NCI-H128 (cell line): Measurements from ENCODE around the gene NECAB2.
A peak's percentile ranks its signal among the peaks of the same experiment; 100 is the strongest.

ENCODE experiments used
- DNase-seq: peaks from one replicate; lab custom pipeline; 2025; ENCODE audit not compliant: unreplicated experiment; lab: John Stamatoyannopoulos, UW

NECAB2 gene

DNA sequence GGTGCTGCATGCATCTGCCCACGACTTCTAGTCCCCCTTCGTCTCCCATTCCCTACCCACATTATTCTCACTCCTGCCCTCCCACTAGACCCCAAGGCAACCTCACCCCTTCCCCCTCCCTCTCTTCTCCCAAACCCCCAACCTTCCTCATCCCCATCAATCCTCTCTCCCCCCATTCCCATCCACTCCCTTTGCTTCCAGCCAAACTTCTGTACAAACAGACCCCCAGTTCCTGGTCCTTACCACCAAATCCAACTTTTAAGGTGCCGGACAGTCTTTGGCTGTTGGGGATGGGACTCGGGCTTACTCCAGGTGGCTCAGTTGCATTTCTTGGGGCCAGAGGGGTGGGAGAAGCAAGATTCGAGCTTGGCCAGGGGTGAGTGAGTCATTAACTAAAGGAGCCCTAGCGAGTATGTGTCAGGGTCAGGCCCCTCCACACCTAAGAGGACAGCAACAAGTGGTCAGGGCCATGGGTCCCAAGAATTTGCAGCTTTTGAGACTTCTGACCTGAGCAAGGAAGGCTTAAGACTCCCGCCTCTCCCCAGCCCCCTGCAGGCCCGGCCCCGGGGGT lies 74.3 kb downstream of the NECAB2 start, which contains the start of gene SLC38A8:
SLC38A8 (minus strand) TSS at position 488 of the 571 bp plus-strand sequence. CDS start 638 bp downstream, outside the sequence.
- no peak for DNase-seq

DNA sequence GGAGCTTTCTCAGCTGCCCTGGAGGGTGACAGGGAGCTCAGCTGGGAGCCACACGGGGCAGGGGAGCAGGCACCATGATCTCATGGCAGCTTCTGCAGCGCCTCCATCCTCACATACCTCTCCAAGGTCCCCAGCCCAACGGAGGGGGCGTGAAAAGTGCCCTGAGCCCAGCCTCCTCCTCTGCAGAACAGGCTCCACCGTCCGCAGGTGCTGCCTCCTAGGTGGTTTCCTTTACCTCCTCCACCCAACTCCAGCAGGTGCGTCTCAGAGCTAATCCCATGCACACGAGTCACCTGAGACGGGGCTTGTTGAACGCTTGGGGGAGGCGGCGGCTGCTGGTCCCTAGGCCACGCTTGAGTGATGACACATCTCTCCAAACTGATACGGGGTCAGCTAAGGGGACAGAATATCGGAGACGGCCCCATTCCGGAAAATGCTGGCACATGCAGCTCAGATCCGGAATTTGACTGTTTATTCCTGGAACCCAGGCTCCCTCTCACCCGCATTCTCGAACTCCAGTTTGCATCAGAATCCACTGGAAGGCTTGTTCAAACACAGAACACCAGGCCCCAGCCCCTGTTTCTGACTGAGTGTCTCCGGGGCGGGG lies 74.9 kb downstream of the NECAB2 start:
- peak; percentile 49 for DNase-seq

DNA sequence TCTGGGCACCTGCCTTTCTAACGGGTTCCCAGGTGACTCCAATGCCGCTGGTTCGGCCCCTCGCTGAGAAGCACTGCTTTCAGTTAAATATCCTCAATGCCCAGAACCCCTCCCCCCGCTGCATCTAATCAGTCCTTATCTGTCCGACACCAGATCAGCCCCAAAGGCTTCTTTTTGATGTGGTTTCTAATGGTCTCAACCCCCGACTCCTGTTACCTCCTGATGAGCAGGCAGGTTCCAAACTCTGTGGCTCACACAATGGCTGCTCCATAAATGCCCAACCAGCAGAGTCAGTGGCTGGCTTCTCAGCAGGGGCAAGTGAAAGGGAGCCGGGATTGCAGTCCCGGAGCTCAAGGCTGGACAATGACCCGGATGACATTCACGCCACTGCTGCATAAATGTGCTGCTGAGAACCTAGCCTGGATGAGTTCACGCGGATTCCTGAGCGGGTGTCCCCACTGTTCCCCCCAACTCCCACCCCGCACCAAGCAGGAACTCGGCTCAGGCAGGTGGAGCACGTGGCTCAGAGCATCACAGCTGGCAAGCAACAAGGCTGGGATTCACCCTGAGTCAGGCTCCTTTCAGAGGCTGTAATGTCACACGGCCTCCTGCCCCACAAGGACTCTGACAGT lies 75.6 kb downstream of the NECAB2 start:
- no peak for DNase-seq

DNA sequence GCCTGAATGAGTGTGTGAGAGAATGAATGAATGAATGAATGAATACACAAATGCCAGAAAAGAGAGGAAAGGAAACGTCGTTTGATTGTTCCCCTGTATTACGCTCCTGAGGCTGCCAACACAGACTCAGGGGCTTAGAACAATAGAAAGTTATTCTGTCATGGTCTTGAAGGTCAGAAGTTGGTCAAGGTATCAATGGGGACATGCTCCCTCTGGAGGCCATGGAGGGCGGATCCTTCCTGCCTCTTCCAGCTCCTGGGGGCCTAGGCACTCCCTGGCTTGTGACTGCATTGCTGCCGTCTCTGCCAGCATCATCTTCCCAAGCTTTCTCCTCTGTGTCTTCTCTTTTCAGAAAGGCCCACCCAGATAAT lies 76.1 kb downstream of the NECAB2 start:
- no peak for DNase-seq

DNA sequence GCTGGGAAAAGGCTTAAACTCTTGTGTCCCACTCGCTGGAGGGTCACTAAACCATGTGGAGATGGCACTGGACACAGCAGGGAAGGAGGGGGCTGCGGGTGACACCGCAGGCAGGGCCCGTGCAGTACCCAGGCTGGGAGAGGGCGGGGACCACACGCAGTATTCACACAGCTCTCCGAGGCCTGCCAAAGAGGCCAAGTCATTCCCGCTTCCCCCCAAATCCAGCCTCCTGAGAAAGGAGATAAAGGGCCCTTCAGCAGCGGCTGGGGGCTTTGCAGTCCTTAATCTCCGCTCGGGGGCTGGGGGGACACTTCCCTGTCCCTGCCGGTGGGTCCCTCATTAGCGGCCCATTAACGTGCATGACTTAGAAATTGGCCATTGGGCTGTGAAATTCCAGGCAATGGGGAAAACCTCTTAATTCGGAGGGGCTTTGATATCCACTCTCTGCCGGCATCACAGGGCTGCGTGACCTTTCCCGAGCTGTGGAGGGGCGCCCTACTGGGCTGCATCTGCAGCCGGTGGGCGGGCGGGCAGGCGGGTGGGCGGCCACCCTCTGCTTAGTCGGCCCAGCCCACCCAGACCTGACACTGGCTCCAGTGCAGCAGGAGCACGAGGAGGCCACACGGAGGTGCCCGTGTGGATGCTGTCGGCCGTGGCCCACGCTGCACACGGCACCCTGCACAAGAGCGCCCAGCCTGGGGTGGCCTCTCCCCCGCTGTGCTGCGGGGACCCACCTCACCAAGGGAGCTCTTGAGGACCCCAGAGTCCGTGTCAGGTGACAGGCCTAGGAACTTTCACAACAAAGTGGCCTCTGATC lies 77.2 kb downstream of the NECAB2 start:
- no peak for DNase-seq

DNA sequence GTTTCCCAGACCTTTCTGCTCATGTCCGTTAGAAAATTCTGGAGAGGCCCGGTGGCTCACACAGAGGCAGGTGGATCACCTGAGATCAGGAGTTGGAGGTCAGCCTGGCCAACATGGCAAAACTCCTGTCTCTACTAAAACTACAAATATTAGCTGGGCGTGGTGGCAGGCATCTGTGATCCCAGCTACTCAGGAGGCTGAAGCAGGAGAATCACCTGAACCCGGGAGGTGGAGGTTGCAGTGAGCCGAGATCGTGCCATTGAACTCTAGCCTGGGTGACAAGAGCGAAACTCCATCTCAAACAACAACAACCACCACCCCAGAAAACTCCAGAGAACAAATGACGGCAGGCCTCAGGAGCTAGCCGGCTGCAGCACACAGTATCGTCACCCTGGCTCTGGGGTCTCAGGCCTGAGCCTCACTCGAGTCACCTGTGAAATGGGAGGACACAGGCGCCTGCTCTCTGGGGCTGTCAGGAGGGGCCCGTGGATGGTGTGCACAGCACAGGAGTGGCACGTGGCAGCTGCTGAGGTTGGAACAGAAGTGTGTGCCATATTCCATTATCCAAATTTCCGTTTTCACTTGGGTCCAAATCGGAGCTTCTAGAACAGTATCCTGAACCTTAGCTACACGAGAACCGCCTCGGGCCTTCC lies 77.9 kb downstream of the NECAB2 start:
- DNase-seq = no peak

DNA sequence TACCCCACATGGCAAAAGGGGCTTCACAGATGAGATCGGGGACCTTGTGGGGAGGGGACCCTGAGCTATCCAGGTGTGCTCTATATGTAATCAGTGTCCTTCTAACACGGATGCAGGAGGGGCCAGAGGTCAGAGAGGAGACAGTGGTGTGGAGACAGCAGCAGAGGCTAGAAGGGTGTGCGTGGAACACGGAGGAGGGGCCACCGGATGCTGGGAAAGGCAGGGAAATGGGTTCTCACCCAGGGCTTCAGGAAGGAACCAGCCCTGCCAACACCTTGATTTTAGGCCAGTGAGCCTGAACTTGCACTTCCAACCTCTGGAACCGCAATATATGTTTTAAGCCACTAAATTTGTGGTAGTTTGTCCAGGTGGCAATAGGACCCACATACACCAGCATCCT lies 79.2 kb downstream of the NECAB2 start:
- no peak for DNase-seq

DNA sequence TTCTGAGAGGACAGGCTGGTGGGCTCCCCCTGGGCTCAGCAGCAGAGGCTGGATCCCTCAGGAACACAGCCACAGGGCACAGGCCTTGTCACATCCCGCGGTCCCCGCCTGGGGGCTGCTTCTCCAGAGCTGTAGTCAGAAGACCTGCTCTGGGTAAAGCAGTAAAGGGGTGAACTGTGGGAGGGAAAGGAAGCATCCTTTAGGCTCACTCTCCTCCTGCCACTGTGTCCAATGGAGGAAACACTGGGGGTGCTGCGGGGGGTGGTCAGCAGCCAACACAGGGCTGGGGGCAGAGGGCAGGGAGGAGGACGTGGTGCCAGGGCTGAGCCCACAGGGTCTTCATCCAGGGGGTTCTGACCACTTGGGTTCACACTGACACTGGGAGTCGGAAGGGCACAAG lies 79.6 kb downstream of the NECAB2 start:
- DNase-seq = no peak

DNA sequence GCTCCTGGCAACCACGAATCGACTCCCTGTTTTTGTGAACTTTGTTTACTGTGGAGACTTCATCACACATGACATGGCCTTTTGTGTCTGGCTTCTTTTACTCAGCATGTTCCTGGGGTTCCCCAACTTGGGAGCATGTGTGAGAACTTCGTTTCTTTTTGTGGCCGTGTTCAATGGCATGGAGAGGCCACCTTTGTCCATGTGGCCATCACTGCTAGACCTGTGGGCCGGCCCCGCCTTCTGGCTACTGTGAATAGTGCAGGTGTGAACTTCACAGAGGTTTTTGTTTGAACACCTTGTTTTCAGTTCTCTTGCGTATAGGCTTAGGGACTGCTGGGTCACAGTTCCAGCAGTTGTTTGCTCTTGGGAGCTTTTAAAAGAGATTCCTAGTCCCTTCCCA lies 80.2 kb downstream of the NECAB2 start:
- no peak for DNase-seq

DNA sequence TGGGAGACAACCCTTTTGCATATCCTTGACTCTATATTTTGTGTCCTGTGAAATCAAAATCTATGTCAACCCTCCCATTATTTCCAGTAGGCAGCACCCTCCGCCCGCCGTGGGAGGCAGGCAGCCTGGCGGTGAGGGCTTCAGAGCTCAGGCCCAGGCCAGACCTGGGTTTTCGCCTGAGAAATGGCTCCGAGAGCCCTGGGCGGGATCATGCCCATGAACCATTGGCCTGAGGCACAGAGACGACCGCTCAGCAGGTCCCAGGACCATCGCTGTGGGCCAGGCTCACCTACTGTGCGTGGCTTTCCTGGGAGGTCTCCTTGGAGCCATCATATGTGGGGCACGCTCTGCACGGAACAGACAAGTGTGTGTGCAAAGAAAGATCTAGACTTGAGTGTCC lies 80.8 kb downstream of the NECAB2 start:
- DNase-seq = no peak

DNA sequence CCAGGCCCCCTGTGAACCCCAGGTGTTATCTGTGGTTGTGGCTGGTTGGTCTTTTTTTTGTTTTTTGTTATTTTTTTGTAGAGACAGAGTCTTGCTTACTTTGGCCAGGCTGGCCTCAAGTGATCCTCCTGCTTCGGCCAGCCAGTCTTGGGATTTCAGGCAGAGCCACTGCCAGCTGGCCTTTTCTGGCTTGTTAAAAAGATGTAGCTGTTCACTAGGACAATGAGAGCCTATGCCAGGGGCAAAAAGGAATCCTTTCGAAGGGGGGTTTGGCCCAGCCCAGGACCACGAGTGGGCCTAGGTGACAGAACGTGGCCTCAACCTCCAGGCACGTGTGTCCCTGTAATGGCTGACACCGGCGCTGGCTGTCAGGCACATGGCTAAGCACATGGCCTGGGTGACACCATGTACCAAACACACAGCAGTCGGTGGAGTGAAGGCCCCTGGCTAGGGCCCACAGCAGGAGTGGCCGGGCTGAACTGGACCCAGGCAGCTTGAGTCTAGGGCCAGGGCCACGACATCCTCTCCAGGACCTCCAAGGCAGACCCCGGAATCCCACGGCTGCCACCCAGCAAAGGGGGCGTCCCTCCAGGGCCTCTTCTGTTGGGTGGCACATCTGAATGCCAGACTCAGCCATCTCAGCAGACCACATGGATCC lies 81.5 kb downstream of the NECAB2 start:
- DNase-seq = no peak

DNA sequence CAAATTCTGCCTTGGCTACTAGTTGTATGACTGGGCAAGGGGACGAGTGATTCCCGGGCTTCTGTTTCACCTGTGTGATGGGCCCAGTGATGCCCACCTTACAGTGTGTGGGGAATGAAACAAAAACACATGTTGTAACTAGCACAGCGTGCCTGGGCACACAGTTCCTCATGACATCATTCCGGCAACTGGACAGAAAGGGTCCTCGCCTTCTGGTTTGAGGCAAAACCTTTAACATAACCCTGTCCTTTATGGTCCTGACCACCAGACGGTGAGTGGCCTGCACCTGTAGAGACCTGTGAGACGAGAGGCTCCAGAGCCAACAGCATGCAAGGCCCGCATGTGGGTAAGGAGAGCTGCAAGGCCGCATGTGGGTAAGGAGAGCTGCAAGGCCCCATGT lies 82.3 kb downstream of the NECAB2 start:
- no peak for DNase-seq

DNA sequence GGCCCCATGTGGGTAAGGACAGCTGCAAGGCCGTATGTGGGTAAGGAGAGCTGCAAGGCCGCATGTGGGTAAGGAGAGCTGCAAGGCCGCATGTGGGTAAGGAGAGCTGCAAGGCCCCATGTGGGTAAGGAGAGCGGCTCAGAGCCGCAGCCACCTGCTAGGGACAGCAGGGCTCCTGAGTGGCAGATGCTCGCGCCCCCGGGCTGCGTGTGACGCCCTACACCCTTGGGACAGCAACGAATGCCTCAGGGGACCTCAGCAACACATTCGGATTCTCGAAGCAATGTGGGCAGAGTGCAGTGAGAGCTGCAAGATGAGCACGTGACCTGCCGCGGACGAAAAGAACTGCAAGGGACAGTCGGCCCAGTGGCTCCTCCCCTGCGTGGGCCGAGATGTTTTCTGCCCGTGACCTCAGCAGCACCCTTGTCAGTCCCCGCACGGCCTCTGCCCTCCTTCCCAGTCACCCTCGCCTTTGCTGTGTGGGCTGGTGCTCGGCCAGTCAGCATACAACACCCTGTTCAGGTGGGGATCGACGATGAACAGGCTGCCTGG lies 84.1 kb downstream of the NECAB2 start:
- DNase-seq = no peak
